Esophagus squamous epithelium (tissue), 4 donors: ENCODE data around the gene LACRT.

ENCODE experiments used
- CTCF ChIP-seq, 6 experiments: fragments of 450-650 bp in 4 of 6; fragments of 200-600 bp in 2 of 6; sonication (generic) in 2 of 6; IDR thresholded peaks; one replicate each; pipeline ENCODE4 v1.5.1; 2016 to 2019; ENCODE audit warnings: antibody characterized with exemption in 6 of 6, mild to moderate bottlenecking in 4 of 6, moderate library complexity in 4 of 6
- POLR2A ChIP-seq, 4 donors: fragments of 450-650 bp; IDR thresholded peaks; one replicate each; pipeline ENCODE4 v1.6.1; 2017; ENCODE audit warnings: antibody characterized with exemption in 4 of 4, mild to moderate bottlenecking in 4 of 4, moderate library complexity in 3 of 4

DNA sequence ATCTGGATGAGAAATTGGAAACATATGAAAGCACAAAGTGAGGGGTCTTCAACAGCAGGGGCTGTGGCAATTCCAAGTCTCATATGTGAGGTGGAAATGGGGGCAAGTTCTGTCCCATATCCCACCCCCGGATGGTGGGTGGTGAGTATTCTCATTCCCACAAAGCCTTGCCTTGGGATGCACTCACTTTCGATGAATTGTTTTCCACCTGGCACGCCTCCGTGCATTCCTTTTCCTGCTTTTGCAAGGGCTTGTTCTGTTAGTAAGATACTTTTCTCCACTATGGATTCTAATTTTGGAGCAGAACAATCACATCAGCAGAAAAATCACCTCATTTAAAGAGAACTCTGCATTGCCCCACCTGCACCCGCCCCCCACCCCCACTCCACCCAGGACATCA, 3.1 kb downstream of the LACRT start:
- TF ChIP-seq POLR2A (IDR thresholded peaks at IDR 0.05) = no peak
- no peak for TF ChIP-seq CTCF (IDR thresholded peaks at IDR 0.05)
